COLO829 (cell line): ENCODE data around the gene SH2D5.
"Not testable (repeated sequence)": the region's sequence is repeated elsewhere in the genome, so short reads cannot be mapped to it uniquely, and the experiment has no call there.

ENCODE experiments used
- DNase-seq: peaks from one replicate; pipeline ENCODE4 v3.0.0; 2012; ENCODE audit warnings: low spot score

Gene SH2D5

DNA sequence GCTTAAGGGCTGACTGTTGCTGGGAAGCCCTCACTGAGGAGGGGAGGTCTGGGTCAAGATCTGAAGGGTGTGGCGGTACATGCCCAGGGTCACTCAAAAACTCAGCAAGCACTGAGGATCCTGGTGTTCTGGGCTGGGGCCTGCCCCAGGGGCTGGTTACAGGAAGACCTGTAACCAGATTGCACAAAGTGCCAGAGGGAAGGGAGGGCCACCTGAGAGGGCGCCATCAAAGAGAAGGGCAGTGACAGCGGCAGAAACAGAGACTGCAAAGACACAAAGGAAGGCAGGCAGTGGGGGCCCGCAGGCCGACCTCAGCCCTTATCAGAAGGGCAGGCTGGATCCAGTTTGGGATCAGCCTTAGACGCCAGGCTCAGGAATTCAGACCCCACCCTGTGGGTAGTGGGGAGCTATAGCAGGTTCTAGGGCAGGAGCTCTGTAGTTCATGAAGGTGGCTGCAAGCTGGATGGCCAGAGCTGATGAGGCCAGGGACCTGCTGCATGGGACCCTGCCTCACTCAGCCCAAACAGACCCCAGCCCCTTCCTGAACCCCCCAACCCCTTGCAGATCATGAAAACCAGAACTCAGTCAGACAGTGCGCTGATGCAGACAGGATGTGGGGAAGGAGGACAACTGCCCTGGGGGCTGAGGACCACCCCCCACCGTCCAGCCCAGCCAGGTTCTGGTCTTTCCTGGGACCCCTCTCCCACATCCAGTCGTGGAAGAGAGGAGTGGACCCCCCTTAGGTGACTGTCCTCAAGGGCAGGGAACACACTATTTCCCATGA lies 3.9 kb downstream of the SH2D5 start:
- DNase-seq: no peak

DNA sequence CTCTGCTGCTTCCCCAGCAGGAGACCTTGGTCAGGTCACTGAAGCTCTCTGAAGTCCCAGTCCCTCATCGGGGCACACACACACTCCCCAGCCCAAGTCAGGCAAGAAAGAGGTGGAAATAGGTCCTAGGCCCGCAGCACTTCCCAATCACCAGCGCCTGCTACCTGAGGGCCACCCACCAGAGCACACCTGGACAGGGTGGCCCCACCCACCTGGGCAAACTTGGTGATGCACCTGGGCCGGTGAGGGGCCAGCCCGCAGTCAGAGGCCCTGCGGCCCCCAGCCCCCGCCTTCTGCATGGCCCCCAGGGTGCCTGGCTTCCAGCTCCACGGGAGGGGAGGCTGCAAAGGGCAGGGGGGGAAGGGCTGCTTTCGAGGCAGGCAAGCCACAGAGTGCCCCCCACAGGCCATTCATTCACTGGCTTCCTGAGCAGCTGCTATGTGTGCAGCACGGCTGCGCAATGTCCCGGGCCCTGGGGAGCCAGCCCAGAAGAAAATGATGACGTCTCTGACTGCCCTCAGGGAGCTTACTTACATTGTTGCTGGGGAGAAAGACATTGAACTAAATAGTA lies 4.7 kb downstream of the SH2D5 start:
- DNase-seq: no peak

- DNase-seq: no peak
These were observed 5.4 kb downstream of the SH2D5 start for GRCh38 chr1:20726932-20727745.

- DNase-seq: no peak
These were observed 6.2 kb downstream of the SH2D5 start for GRCh38 chr1:20726118-20726911.

DNA sequence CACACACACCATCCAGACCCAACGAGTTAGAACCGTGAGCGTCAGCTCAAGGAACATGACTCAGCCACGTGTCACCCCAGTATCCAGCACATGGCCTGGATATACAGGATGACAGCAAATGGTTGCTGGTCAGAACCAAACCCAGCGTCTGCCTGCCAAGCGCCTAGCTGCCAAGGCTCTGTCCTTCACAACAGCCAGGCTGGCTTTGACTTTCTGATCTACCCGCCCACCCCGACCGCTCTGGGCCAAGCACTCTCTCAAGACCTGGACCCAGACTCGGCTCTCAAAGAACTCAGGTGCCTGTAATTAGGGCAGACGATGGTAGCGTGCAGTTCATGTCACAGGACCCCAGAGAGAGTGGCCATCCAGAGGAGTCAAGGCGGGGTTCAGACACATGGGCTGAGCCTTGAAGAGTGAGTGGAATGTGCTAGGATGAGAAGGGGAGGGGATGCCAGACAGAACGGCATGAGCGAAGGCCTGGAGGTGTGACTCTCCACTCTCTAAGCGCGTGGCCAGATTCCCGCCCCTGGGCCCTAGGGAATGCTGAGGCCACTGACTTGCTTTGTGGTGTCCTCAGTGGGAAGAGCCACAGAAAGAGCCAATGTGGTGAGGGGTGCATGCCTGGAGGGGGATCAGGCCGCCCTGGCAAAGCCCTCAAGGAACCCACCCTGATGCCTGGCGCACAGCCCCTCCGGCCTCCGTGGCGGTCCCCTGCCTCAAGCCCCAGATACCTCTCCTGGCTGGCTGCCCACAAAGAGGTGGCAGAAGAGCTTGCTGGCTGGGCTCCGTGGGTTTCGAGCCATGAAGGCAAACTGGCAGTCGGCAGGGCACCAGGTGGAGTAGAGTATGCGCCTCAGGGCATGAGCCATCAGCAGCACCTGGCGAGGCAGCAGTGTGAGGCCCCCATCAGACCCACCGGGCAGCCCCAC lies 7.0 kb downstream of the SH2D5 start:
- DNase-seq: no peak

DNA sequence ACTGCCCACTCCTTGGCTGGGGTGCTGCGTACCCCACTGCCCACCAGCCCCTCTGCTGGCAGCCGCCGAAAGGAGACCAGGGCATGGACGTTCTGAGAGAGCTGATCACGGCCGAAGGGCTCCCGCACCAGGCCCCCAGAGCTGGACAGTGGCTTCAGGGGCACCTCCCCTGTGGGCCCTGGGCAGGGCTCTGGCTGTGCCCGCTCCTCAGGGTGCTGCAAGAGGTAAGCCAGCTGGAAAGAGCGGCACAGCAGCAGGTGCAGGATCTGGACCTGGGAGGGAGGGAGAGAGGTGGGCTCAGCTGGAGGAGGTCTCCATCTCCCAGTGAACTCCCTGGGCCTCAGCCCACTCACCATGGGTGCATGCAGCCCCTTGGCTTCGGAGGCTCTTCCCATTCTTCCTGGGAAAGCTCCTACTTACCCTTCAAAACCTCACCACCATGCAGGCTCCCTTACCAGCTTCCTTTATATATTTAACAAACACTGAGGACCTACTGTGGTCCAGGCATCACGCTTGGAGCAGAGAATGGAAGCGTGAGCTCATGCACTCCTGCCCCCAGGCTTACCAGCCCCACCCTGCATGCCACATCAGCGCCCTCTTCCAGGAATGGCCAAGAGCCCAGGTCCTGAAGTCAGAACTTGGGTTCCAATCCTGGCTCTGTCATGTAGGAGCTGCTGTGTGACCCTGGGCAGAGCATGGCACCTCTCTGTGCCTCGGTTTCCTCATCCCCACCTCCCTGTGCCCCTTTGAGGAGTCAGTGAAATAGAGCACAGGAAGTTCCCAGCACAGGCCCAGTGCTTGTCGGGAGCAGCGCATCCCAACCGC lies 7.9 kb downstream of the SH2D5 start:
- no peak for DNase-seq

GRCh38 chr1:20723537-20724363 lies 8.8 kb downstream of the SH2D5 start:
- no peak for DNase-seq

DNA sequence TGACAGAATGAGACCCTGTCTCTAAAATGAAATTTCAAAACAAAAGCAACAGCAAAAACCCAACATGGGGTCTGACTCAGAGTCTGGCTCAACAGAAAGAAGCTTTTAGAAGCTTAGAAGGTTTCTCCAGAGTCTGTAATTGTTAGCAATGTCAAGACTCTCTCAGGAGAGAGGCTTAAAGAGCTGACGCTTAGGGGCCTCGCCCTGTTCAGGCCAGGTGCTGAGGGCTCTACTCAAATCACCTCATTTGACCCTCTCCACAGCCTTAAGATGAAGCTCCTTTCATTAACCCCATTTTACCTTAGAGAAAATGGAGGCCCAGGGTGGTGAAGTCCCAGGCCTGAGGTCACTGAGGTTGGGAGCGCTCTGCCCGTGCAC lies 9.4 kb downstream of the SH2D5 start:
- no peak for DNase-seq

- no peak for DNase-seq
These were observed 11.1 kb downstream of the SH2D5 start for GRCh38 chr1:20721117-20722061.

DNA sequence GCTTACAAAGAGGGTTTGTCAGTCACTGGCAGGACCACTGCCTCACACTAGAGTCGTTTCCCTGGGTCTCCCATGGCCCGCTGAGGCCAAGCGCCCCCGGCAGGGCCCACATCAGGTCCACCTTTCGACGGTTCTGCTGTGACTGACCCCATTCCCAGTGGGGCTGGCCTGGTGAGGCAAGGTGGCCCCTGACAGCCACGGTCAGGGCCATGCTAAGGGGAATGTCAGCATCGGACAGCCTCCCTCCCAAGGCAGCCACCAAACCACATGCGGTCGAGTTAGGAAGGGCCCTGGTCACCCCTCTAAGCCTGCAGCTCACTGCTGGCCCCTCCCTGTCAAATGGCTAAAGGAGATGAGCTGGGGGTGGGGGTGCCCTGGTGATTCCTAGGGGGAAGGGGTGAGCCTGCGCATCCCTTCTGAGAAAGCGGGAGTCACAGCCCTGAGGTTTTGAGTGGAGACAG lies 11.8 kb downstream of the SH2D5 start:
- no peak for DNase-seq

DNA sequence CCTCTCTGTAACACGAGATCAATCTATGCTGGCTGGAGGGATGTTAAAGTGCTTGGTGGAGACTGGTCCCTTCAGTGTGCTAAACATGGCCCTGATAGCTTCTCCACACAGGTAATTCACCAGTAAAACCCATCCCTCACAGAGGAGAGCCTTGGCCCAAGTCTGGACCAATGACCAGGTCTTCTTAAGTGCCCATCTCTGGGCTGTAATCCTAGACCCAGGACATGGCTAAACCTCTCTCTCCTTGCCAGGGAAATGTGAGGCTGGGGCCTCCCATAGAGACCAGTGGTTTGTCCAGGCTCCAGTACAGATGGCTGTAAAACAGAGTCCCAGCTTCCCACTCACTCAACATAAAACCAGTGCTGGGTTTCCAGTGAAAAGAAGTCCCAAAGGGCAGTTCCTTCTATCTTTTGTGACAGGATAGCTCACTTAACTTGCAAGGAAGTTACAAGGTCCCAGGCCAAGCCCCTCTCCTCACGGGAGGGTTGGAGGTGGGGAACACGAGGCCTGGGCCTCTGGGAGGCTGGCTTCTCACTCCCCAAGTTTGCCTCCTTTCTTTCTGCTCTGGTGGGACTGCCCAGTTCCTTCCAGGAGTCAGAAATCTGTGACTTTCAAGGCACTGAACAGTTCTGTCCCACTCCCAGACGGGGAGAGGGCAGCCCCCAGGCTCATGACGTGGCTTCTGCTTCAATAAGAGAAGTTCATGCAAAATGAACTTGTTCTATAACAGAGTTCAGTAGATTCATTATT lies 12.5 kb downstream of the SH2D5 start:
- no peak for DNase-seq

- DNase-seq: no peak
These were observed 13.2 kb downstream of the SH2D5 start for GRCh38 chr1:20719261-20719660.

DNA sequence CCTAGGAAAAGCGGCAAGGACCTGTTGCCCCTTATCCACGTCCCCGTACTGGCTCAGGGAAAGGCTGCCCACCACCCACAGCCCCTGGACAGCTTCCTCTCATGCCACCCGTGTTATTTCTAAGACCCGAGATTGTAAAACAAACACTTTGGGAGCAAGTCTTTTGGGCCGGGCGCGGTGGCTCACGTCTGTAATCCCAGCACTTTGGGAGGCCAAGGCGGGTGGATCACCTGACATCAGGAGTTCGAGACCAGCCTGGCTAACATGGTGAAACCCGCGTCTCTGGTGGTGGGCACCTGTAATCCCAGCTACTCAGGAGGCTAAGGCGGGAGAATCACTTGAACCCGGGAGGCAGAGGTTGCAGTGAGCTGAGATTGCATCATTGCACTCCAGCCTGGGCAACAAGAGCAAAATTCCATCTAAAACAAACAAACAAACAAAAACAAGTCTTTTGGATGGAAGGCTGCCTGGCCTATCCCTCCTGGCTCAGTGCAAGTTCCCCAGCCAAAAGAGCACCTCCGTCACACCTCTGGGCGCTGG lies 14.1 kb downstream of the SH2D5 start:
- not testable (repeated sequence) for DNase-seq

GRCh38 chr1:20717452-20718342 lies 14.8 kb downstream of the SH2D5 start, which contains the start of gene KIF17:
TSS of gene KIF17 (minus strand) at chr1:20718007. CDS start at chr1:20717706, 301 bp downstream.
- no peak for DNase-seq

- no peak for DNase-seq
These were observed 16.3 kb downstream of the SH2D5 start for GRCh38 chr1:20716232-20716631.

DNA sequence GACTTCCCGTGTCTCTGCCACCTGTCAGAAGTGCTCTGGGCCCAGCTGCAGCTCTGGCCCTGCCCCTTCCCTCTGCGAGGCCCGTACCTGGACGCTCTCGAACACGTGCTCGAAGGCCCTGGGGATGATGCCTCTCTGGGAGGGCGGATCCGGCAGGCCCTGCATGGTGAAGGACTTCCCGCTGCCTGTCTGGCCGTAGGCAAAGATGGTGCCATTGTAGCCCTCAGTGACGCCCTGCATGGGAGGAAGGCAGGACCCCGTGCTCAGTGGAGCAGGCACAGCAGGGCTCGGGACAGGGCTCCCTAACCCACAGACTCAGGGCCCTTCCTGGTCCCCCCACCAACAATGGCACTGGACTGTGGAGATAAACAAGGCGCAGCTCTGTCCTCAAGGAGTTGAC lies 17.1 kb downstream of the SH2D5 start:
- DNase-seq: no peak
